ENCODE results near the gene STAT5A. TPM values are rescaled to one million over a fixed set of nuclear protein-coding genes. Genes with fewer than 3 reads are reported as not detected.
"Not testable (repeated sequence)": the region's sequence is repeated elsewhere in the genome, so short reads cannot be mapped to it uniquely, and the experiment has no call there.

The STAT5A gene
- total RNA-seq, 1 donor from 2014 or later, result 130 TPM

DNA sequence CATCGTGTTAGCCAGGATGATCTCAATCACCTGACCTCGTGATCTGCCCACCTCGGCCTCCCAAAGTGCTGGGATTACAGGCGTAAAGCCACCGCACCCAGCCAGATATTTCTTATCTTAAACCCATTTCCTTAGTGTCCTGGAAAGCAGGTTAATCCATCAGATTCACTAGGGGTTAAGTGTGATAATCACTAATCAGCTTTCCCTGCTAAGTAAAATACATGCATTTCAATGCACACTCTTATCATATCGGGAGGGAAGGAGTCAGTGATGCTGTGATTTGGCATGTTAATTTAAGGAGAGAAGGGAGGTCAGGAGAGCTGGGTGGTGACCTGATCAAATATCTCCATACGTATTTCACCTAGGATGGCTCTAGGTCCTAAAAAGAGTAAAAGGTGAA lies 70.8 kb downstream of the STAT5A start:
- DNase-seq (ENCODE audit: low spot score), result no peak

DNA sequence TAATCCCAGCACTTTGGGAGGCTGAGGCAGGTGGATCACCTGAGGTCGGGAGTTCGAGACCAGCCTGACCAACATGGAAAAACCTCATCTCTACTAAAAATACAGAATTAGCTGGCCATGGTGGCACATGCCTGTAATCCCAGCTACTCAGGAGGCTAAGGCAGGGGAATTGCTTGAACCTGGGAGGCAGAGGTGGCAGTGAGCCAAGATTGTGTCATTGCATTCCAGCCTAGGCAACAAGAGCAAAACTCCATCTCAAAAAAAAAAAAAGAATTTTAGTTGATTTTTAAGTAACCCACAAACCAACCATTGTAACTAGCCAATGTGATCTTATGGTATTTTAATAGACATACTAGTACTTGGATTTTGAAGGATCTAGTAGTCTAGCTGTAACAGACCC lies 72.1 kb downstream of the STAT5A start:
- not testable (repeated sequence) for DNase-seq (ENCODE audit: low spot score)

Other genes starting within 250 kb of the STAT5A start
- gene C17orf113, start 237.9 kb upstream of the STAT5A start, total RNA-seq, result 0.13 TPM
- not detected for gene ZNF385C, start 190.0 kb upstream of the STAT5A start, total RNA-seq
- gene DHX58, start 175.8 kb upstream of the STAT5A start, total RNA-seq, result 13.2 TPM
- 36.2 TPM for gene KAT2A, start 167.1 kb upstream of the STAT5A start, total RNA-seq
- not detected for gene HSPB9, start 165.7 kb upstream of the STAT5A start, total RNA-seq
- 180 TPM for gene RAB5C, start 133.5 kb upstream of the STAT5A start, total RNA-seq
- gene KCNH4, start 107.4 kb upstream of the STAT5A start, total RNA-seq, result 0.55 TPM
- not detected for gene HCRT, start 103.0 kb upstream of the STAT5A start, total RNA-seq
- gene GHDC, start 94.0 kb upstream of the STAT5A start, total RNA-seq, result 20.0 TPM
- gene STAT5B, start 12.1 kb upstream of the STAT5A start, total RNA-seq, result 106 TPM
- gene STAT3, start 99.9 kb downstream of the STAT5A start, total RNA-seq, result 353 TPM
- 681 TPM for gene CAVIN1, start 134.8 kb downstream of the STAT5A start, total RNA-seq
- gene ATP6V0A1, start 170.4 kb downstream of the STAT5A start, total RNA-seq, result 84.1 TPM
- 58.7 TPM for gene NAGLU, start 247.7 kb downstream of the STAT5A start, total RNA-seq

All from mesenteric fat pad (tissue), 1 donor.